Ovary (tissue), 3 donors: ENCODE results near the gene NOD1.

ENCODE experiments used
- EP300 ChIP-seq: sonication (generic); formaldehyde crosslinking; IDR thresholded peaks from one replicate; pipeline ENCODE4 v1.6.1; 2017; ENCODE audit warnings: antibody characterized with exemption
- POLR2A ChIP-seq: fragments of 450-650 bp; IDR thresholded peaks from one replicate; pipeline ENCODE4 v1.6.1; 2017; ENCODE audit warnings: antibody characterized with exemption, mild to moderate bottlenecking, moderate library complexity
- TF ChIP-seq, protein P1 (sequence below), 3 donors: fragments of 450-650 bp in 2 of 3; fragments of 200-600 bp in 1 of 3; IDR thresholded peaks; one replicate each; pipeline versions ENCODE4 v1.5.1 to v1.8.0; 2016 to 2022; ENCODE audit warnings: antibody characterized with exemption in 3 of 3, mild to moderate bottlenecking in 1 of 3
- donor health status: DM: no; HTN: no; CAD: no.

DNA sequence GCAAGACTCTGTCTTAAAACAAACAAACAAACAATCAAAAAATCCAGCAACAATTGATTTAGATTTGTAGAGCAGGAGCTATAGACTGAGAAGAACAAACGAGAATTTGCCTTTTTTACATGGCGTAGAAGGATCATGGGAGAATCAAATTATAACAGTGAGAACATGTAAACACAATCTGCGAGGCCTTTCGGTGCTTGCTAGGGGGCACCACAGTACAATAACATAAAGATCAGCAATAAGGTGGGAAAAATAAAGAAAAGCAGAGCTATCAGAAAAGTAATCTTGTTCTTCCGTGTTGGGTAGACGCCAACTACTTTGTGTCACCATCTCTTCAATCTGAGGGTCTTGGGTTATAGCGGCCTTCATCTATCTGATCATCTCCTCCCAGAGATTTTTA is 82.2 kb downstream of the NOD1 start:
- TF ChIP-seq, protein P1, sequence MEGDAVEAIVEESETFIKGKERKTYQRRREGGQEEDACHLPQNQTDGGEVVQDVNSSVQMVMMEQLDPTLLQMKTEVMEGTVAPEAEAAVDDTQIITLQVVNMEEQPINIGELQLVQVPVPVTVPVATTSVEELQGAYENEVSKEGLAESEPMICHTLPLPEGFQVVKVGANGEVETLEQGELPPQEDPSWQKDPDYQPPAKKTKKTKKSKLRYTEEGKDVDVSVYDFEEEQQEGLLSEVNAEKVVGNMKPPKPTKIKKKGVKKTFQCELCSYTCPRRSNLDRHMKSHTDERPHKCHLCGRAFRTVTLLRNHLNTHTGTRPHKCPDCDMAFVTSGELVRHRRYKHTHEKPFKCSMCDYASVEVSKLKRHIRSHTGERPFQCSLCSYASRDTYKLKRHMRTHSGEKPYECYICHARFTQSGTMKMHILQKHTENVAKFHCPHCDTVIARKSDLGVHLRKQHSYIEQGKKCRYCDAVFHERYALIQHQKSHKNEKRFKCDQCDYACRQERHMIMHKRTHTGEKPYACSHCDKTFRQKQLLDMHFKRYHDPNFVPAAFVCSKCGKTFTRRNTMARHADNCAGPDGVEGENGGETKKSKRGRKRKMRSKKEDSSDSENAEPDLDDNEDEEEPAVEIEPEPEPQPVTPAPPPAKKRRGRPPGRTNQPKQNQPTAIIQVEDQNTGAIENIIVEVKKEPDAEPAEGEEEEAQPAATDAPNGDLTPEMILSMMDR (IDR thresholded peaks at IDR 0.05) = no peak
- no peak for TF ChIP-seq EP300
- TF ChIP-seq POLR2A = no peak
